ENCODE data around the gene GPC5. TPM values are rescaled to one million over a fixed set of nuclear protein-coding genes. Genes with fewer than 3 reads are reported as not detected.

GPC5 gene
- total and polyA plus RNA-seq, 2 of the 8 experiments (the other 6 are each of a cell fraction or from before 2014, with no cell fraction given): 0.20 to 0.39 TPM

- FAIRE-seq (no peak), DNase-seq (ENCODE audit: low read depth in 1 of 2, low spot score in 2 of 2) (no peak)
- Histone ChIP-seq H2BK15ac (ENCODE audit: low read length) (no peak overlapping the region), H3K4me2 (ENCODE audit: insufficient read depth in 1 of 2, low read depth in 2 of 2, low read length in 2 of 2) (no peak overlapping the region), H3K4ac (replicated peaks; ENCODE audit: insufficient read length, low read depth, low read length) (no peak overlapping the region), H3K9me3 (ENCODE audit: insufficient read depth in 2 of 2, low read depth in 1 of 2, low read length in 1 of 2) (no peaks in the 10 kb centered on the region), H4K5ac (ENCODE audit: insufficient read length, low read depth, low read length) (no peak overlapping the region), H2BK12ac (ENCODE audit: low read depth, low read length) (no peak overlapping the region), H3K9ac (replicated peaks in 1 of 4; ENCODE audit: extremely low read depth in 1 of 4, low read depth in 3 of 4, low read length in 3 of 4) (no peak overlapping the region), H2BK120ac (replicated peaks; ENCODE audit: low read depth, low read length) (no peak overlapping the region), H2AK5ac (ENCODE audit: low read depth, low read length) (no peak overlapping the region), H3K56ac (replicated peaks; ENCODE audit: insufficient read length, low read depth, low read length) (no peak overlapping the region), H3K27ac (ENCODE audit: low read depth, low read length) (no peak overlapping the region), H3K23me2 (ENCODE audit: low read depth, low read length) (no peaks in the 10 kb centered on the region), H2BK5ac (ENCODE audit: low read depth, low read length) (no peak overlapping the region), H4K20me1 (replicated peaks in 1 of 2; ENCODE audit: control insufficient read depth in 1 of 2, insufficient read depth in 2 of 2, low read length in 2 of 2) (no peaks in the 10 kb centered on the region), H3K36me3 (ENCODE audit: control insufficient read depth in 2 of 4, insufficient read depth in 4 of 4, low read length in 3 of 4) (no peaks in the 10 kb centered on the region), H2AFZ (ENCODE audit: low read length) (peak overlapping the region; percentile 27; the same call in 1 of the 2 replicates), H3K4me1 (replicated peaks in 1 of 4; ENCODE audit: control insufficient read depth in 3 of 4, insufficient read depth in 4 of 4, low read length in 3 of 4) (peaks cover 0 to 3% (median 0%) of the 10 kb centered on the region in 4 experiments; a peak in 1 of 7 replicates), H3K23ac (ENCODE audit: insufficient read length) (no peak overlapping the region), H3K27me3 (replicated peaks in 1 of 4; ENCODE audit: control insufficient read depth in 3 of 4, extremely low read depth in 1 of 4, insufficient read depth in 3 of 4, low read length in 3 of 4) (no peaks in the 10 kb centered on the region), H4K91ac (replicated peaks; ENCODE audit: insufficient read length, low read length) (no peak overlapping the region), H2BK20ac (ENCODE audit: low read length) (no peak overlapping the region), H3K4me3 (ENCODE audit: extremely low read depth in 1 of 4, insufficient read depth in 2 of 4, low read depth in 3 of 4, low read length in 4 of 4) (no peak overlapping the region), H3K79me1 (ENCODE audit: low read depth, low read length) (no peaks in the 10 kb centered on the region), H4K8ac (ENCODE audit: extremely low read depth, insufficient read depth, low read length) (no peak overlapping the region), H3K79me2 (ENCODE audit: control insufficient read depth in 1 of 2, insufficient read depth in 2 of 2, low read length in 2 of 2) (no peaks in the 10 kb centered on the region), H3K14ac (ENCODE audit: insufficient read length) (no peak overlapping the region), H3K18ac (ENCODE audit: extremely low read depth, low read length) (no peak overlapping the region)
- TF ChIP-seq SP4 (IDR thresholded peaks at IDR 0.05; ENCODE audit: low read length): no peak
- CTCF ChIA-PET (ENCODE audit: partially characterized antibody): interaction anchor here (0.5 to 1.7 kb wide), 7 partner anchors 9 to 81 kb away, joined by 3 to 5 read pairs (median 3); no protein-coding TSS in a partner anchor
- WGBS, 2 experiments (ENCODE audit: extremely low coverage in 1 of 2, insufficient coverage in 1 of 2, insufficient read length in 1 of 2, insufficient replicate concordance in 2 of 2, low coverage in 1 of 2, low lambda C conversion rate in 2 of 2, missing lambda C conversion rate in 1 of 2): 82% methylated on average over 1 of the region's 1 CpG; no CpG with 5 or more reads in 1 of the 2 experiments
- POLR2A ChIA-PET (ENCODE audit: partially characterized antibody): no interaction called here
Measured at GRCh38 chr13:92345627-92346026, 947.2 kb downstream of the GPC5 start.

Measured in H1 (cell line).